Breast epithelium (tissue), 3 donors: Measurements from ENCODE around the gene PAK1.

Experiments used
- POLR2A ChIP-seq: fragments of 450-650 bp; IDR thresholded peaks from one replicate; pipeline ENCODE4 v1.6.1; 2016; ENCODE audit warnings: antibody characterized with exemption, mild to moderate bottlenecking, moderate library complexity
- POLR2AphosphoS5 ChIP-seq, 3 donors: sonication (generic); formaldehyde crosslinking; IDR thresholded peaks; one replicate each; pipeline ENCODE4 v1.6.1; 2017; ENCODE audit warnings: antibody characterized with exemption in 3 of 3
- TF ChIP-seq, protein P1 (sequence below), 3 donors: fragments of 450-650 bp; IDR thresholded peaks; one replicate each; pipeline ENCODE4 v1.5.1; 2016 to 2017; ENCODE audit warnings: antibody characterized with exemption in 3 of 3, mild to moderate bottlenecking in 3 of 3, moderate library complexity in 3 of 3

DNA sequence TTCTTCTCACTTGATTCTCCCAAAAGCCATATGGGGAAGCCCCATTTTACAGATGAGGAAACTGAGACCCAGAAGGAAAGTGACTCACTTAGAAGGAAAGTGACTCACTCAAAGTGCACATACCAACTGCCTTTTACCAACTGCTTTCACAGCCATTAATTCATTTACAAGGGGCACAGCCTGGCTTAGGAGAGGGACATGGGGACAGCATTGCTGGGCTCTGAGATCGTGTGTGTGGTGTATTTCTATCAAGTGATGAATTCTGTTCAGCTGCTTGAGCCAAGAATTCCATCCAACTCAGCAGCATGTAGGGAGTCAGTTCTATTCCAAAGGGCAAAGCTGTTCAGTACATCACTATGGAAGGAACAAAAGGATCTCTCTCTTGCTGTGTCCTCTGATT, 23.5 kb upstream of the PAK1 start:
- TF ChIP-seq, protein P1, sequence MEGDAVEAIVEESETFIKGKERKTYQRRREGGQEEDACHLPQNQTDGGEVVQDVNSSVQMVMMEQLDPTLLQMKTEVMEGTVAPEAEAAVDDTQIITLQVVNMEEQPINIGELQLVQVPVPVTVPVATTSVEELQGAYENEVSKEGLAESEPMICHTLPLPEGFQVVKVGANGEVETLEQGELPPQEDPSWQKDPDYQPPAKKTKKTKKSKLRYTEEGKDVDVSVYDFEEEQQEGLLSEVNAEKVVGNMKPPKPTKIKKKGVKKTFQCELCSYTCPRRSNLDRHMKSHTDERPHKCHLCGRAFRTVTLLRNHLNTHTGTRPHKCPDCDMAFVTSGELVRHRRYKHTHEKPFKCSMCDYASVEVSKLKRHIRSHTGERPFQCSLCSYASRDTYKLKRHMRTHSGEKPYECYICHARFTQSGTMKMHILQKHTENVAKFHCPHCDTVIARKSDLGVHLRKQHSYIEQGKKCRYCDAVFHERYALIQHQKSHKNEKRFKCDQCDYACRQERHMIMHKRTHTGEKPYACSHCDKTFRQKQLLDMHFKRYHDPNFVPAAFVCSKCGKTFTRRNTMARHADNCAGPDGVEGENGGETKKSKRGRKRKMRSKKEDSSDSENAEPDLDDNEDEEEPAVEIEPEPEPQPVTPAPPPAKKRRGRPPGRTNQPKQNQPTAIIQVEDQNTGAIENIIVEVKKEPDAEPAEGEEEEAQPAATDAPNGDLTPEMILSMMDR (IDR thresholded peaks at IDR 0.05) = no peak
- TF ChIP-seq POLR2AphosphoS5 (IDR thresholded peaks at IDR 0.05) (no peak), POLR2A (no peak)
